ENCODE results near the gene RABL2A.
A peak's percentile ranks its signal among the peaks of the same experiment; 100 is the strongest.
"Not testable (repeated sequence)": the region's sequence is repeated elsewhere in the genome, so short reads cannot be mapped to it uniquely, and the experiment has no call there.

The RABL2A gene

DNA sequence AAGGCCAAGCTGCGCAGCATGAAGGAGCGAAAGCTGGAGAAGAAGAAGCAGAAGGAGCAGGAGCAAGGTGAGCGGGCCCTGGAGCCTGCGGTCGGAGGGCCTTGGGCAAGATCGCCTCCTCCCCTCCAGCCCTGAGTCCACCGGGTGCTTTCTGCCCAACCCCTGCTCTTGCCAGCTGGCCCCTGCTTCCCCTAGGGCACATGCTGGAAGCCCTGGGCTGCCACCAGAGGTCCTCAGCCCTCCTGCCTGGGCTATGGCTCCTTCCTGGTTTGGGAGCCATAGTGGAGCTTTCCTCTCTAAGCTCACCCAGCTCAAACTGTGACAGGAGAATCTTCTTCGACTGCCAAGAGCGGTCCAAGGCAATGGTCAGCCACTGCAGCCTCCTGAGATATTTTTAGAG is 29.5 kb upstream of the RABL2A start:
- H3K27ac ChIP-seq (ENCODE audit: low read depth, low read length); H3K9ac ChIP-seq (ENCODE audit: low read depth, low read length); H3K4me3 ChIP-seq (ENCODE audit: low read length); H3K9me3 ChIP-seq (ENCODE audit: insufficient read depth, low read depth, low read length); H3K27me3 ChIP-seq (ENCODE audit: insufficient read depth, low read length); H3K36me3 ChIP-seq (ENCODE audit: insufficient read depth, low read length); H3K4me1 ChIP-seq (ENCODE audit: insufficient read depth, low read length): not testable (repeated sequence)
- 88% methylated on average over 5 of the region's 9 CpGs for WGBS

DNA sequence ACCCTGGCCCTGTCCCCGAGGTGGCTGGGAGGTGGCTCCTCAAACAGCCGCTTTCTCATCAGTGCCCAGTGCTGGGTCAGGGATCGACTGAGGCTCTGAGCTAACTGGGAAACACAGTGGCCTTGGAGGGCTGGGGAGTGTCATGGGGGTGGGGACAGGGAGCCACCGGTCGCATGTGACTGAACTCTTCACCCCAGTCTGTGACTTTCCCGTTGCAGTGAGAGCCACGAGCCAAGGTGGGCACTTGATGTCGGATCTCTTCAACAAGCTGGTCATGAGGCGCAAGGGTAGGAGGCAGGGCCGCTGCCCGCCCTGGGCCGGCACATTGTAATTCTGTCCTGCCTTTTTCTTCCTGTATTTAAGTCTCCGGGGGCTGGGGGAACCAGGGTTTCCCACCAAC is 28.9 kb upstream of the RABL2A start:
- not testable (repeated sequence) for H3K36me3 ChIP-seq (ENCODE audit: insufficient read depth, low read length); H3K9me3 ChIP-seq (ENCODE audit: insufficient read depth, low read depth, low read length); H3K4me1 ChIP-seq (ENCODE audit: insufficient read depth, low read length); H3K4me3 ChIP-seq (ENCODE audit: low read length); H3K27me3 ChIP-seq (ENCODE audit: insufficient read depth, low read length); H3K27ac ChIP-seq (ENCODE audit: low read depth, low read length); H3K9ac ChIP-seq (ENCODE audit: low read depth, low read length)
- 91% methylated on average over 9 of the region's 13 CpGs for WGBS

DNA sequence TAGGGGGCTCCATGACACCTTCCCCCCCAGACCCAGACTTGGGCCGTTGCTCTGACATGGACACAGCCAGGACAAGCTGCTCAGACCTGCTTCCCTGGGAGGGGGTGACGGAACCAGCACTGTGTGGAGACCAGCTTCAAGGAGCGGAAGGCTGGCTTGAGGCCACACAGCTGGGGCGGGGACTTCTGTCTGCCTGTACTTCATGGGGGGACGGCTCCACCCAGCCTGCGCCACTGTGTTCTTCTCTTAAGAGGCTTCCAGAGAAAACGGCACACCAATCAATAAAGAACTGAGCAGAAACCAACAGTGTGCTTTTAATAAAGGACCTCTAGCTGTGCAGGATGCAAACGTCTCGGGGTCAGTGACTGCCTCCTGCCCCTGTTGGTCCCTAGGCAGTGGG is 28.3 kb upstream of the RABL2A start:
- not testable (repeated sequence) for H3K9ac ChIP-seq (ENCODE audit: low read depth, low read length); H3K9me3 ChIP-seq (ENCODE audit: insufficient read depth, low read depth, low read length); H3K27me3 ChIP-seq (ENCODE audit: insufficient read depth, low read length); H3K4me1 ChIP-seq (ENCODE audit: insufficient read depth, low read length); H3K36me3 ChIP-seq (ENCODE audit: insufficient read depth, low read length); H3K4me3 ChIP-seq (ENCODE audit: low read length); H3K27ac ChIP-seq (ENCODE audit: low read depth, low read length)
- WGBS, result 81% methylated on average over 3 of the region's 9 CpGs

DNA sequence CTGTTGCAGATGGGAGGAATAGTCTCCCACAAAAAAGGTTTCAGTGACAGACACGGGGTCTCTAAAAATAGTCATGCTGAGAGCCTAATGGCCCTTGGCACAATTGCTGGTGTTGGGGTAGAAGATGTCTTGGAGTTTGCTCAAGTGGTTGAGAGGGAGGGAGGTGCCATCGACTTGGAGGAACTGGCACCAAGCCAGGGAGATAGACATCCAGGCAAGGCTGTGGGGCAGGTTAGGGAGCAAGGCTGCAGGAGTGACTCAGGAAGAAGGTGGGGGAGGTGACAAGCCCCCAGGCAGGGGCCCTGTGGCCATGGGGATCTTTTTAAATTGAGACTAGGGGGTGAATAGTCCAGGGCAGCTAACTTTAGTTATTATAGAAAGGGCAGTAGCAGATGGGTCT is 27.9 kb upstream of the RABL2A start:
- H3K36me3 ChIP-seq (ENCODE audit: insufficient read depth, low read length); H3K9me3 ChIP-seq (ENCODE audit: insufficient read depth, low read depth, low read length); H3K4me1 ChIP-seq (ENCODE audit: insufficient read depth, low read length); H3K4me3 ChIP-seq (ENCODE audit: low read length); H3K27ac ChIP-seq (ENCODE audit: low read depth, low read length); H3K9ac ChIP-seq (ENCODE audit: low read depth, low read length); H3K27me3 ChIP-seq (ENCODE audit: insufficient read depth, low read length): not testable (repeated sequence)
- 100% methylated on average over 1 of the region's 2 CpGs for WGBS

DNA sequence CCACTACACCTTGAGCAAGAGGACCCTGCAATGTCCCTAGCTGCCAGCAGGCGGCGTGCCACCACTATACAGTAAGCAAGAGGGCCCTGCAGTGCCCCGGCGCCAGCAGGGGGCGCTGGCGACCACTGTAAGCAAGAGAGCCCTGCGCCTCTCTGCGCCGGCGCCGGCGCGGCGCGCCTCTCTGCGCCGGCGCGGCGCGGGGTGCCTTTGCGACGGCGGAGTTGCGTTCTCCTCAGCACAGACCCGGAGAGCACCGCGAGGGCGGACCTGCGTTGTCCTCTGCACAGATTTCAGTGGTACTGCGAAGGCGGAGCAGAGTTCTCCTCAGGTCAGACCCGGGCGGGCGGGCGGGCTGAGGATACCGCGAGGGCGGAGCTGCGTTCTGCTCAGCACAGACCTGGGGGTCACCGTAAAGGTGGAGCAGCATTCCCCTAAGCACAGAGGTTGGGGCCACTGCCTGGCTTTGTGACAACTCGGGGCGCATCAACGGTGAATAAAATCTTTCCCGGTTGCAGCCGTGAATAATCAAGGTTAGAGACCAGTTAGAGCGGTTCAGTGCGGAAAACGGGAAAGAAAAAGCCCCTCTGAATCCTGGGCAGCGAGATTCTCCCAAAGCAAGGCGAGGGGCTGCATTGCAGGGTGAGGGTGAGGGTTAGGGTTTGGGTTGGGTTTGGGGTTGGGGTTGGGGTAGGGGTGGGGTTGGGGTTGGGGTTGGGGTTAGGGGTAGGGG is 24.9 kb upstream of the RABL2A start:
- H3K36me3 ChIP-seq (ENCODE audit: insufficient read depth, low read length); H3K9me3 ChIP-seq (ENCODE audit: insufficient read depth, low read depth, low read length); H3K27ac ChIP-seq (ENCODE audit: low read depth, low read length); H3K27me3 ChIP-seq (ENCODE audit: insufficient read depth, low read length); H3K9ac ChIP-seq (ENCODE audit: low read depth, low read length); H3K4me1 ChIP-seq (ENCODE audit: insufficient read depth, low read length); H3K4me3 ChIP-seq (ENCODE audit: low read length): not testable (repeated sequence)
- WGBS, result 95% methylated on average over 51 of the region's 51 CpGs

DNA sequence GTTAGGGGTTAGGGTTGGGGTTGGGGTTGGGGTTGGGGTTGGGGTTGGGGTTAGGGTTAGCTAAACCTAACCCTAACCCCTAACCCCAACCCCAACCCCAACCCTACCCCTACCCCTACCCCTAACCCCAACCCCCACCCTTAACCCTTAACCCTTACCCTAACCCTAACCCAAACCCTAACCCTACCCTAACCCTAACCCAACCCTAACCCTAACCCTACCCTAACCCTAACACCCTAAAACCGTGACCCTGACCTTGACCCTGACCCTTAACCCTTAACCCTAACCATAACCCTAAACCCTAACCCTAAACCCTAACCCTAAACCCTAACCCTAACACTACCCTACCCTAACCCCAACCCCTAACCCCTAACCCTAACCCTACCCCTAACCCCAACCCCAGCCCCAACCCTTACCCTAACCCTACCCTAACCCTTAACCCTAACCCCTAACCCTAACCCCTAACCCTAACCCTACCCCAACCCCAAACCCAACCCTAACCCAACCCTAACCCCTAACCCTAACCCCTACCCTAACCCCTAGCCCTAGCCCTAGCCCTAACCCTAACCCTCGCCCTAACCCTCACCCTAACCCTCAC is 24.1 kb upstream of the RABL2A start:
- H3K36me3 ChIP-seq (ENCODE audit: insufficient read depth, low read length), result no peaks in the 10 kb centered on the region
- peak overlapping the region; percentile 34; the same call in 1 of the 2 replicates for H3K9ac ChIP-seq (ENCODE audit: low read depth, low read length)
- peak overlapping the region; percentile 75 for H3K4me3 ChIP-seq (ENCODE audit: low read length)
- H3K27ac ChIP-seq (ENCODE audit: low read depth, low read length), result no peak overlapping the region; the same call in 1 of the 2 replicates
- WGBS, result 63% methylated on average over 2 of the region's 2 CpGs
- no peaks in the 10 kb centered on the region for H3K27me3 ChIP-seq (ENCODE audit: insufficient read depth, low read length)
- no peaks in the 10 kb centered on the region for H3K4me1 ChIP-seq (ENCODE audit: insufficient read depth, low read length)
- peaks cover 4% of the 10 kb centered on the region; the same call in 1 of the 2 replicates for H3K9me3 ChIP-seq (ENCODE audit: insufficient read depth, low read depth, low read length)

DNA sequence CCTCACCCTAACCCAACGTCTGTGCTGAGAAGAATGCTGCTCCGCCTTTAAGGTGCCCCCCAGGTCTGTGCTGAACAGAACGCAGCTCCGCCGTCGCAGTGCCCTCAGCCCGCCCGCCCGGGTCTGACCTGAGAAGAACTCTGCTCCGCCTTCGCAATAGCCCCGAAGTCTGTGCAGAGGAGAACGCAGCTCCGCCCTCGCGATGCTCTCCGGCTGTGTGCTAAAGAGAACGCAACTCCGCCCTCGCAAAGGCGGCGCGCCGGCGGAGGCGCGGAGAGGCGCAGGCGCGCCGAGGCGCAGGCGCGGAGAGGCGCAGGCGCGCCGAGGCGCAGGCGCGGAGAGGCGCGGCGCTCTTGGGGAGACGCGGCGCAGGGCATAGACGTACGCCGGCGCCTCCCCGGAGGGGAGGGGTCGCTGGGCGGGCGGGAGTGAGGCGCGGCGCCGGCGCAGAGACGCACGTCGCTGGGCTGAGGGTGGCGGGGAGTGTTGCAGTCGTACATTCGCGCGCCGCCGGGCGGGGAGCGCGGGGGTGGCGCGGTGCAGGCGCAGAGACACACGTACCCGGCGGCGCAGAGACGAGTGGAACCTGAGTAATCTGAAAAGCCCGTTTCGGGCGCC is 23.5 kb upstream of the RABL2A start:
- not testable (repeated sequence) for H3K4me1 ChIP-seq (ENCODE audit: insufficient read depth, low read length); H3K9me3 ChIP-seq (ENCODE audit: insufficient read depth, low read depth, low read length); H3K36me3 ChIP-seq (ENCODE audit: insufficient read depth, low read length); H3K27me3 ChIP-seq (ENCODE audit: insufficient read depth, low read length)
- WGBS, result 1% methylated on average over 84 of the region's 84 CpGs
- H3K9ac ChIP-seq (ENCODE audit: low read depth, low read length), result peak overlapping the region; percentile 72
- H3K27ac ChIP-seq (ENCODE audit: low read depth, low read length), result peak overlapping the region; percentile 75; the same call in 1 of the 2 replicates
- peak overlapping the region; percentile 75 for H3K4me3 ChIP-seq (ENCODE audit: low read length)

DNA sequence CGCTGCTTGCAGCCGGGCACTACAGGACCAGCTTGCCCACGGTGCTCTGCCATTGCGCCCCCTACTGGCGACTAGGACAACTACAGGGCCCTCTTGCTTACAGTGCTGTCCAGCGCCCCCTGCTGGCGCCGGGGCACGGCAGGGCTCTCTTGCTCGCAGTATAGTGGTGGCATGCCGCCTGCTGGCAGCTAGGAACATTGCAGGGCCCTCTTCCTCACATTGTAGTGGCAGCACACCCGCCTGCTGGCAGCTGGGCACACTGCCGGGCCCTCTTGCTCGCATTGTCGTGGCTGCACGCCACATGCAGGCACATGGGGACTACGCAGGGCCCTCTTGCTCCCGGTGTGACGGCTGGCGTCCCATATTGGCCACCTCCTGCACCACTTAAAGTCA is 23.0 kb upstream of the RABL2A start:
- Histone ChIP-seq H3K27ac (ENCODE audit: low read depth, low read length) (peak overlapping the region; percentile 75; the same call in 1 of the 2 replicates), H3K9ac (ENCODE audit: low read depth, low read length) (peak overlapping the region; percentile 72), H3K4me3 (ENCODE audit: low read length) (peak overlapping the region; percentile 75)
- 3% methylated on average over 20 of the region's 20 CpGs for WGBS
- H3K4me1 ChIP-seq (ENCODE audit: insufficient read depth, low read length); H3K9me3 ChIP-seq (ENCODE audit: insufficient read depth, low read depth, low read length); H3K36me3 ChIP-seq (ENCODE audit: insufficient read depth, low read length); H3K27me3 ChIP-seq (ENCODE audit: insufficient read depth, low read length): not testable (repeated sequence)

DNA sequence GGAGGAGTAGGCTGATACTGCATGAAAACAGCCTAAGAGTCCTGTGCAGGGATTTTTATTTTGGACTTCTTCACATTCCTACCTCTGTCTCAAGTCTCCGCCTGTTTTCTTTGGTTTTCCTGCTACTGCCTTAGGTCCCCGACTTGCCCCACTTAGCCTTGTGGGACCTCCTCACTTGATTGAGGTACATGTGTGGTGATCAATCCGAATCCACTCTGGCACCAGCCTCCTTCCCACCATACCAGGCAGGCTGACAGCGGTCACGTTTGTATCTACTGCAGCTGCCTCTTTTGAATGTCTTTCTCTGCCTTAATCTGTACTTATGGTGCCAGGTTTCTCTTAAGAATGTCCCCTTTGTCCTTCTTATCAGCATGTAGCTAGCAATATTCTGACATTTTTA is 22.4 kb upstream of the RABL2A start:
- H3K9ac ChIP-seq (ENCODE audit: low read depth, low read length); H3K9me3 ChIP-seq (ENCODE audit: insufficient read depth, low read depth, low read length); H3K36me3 ChIP-seq (ENCODE audit: insufficient read depth, low read length); H3K27me3 ChIP-seq (ENCODE audit: insufficient read depth, low read length); H3K4me3 ChIP-seq (ENCODE audit: low read length); H3K4me1 ChIP-seq (ENCODE audit: insufficient read depth, low read length); H3K27ac ChIP-seq (ENCODE audit: low read depth, low read length): not testable (repeated sequence)
- 93% methylated on average over 5 of the region's 5 CpGs for WGBS

DNA sequence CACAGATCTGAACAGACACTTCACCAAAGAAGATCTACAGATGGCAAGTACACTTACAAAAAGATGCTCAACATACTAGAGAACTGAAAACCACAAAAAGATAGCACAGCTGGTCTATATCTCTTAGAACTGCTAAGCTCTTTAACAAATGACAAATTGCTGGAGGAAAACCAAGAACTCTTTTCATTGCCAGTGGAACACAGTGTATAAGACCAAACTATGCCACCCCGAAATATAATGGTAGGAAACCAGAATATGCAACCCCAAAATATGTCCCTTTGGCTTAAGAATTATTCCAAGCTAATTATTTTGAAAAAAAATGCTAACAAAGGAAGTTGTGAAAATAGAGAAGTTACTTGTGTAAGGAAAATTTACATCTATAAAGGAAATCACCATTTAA is 21.0 kb upstream of the RABL2A start:
- H3K9me3 ChIP-seq (ENCODE audit: insufficient read depth, low read depth, low read length); H3K27me3 ChIP-seq (ENCODE audit: insufficient read depth, low read length); H3K36me3 ChIP-seq (ENCODE audit: insufficient read depth, low read length); H3K9ac ChIP-seq (ENCODE audit: low read depth, low read length); H3K4me3 ChIP-seq (ENCODE audit: low read length); H3K27ac ChIP-seq (ENCODE audit: low read depth, low read length); H3K4me1 ChIP-seq (ENCODE audit: insufficient read depth, low read length): not testable (repeated sequence)
- WGBS, result 100% methylated on average over 1 of the region's 1 CpG

DNA sequence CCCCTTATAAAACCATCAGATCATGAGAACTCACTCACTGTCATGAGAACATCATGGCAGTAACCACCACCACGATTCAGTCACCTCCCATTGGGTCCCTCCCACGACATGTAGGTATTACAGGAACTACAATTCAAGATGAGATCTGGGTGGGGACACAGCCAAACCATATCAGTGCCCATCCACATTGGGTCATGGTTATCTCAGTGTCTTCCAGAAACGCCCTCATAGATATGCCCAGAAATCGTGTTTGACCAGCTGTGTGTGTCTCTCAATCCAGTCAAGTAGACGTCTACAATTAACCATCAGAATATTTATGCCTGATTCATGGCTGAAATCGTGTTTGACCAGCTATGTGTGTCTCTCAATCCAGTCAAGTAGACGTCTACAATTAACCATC is 17.2 kb upstream of the RABL2A start:
- WGBS, result 100% methylated on average over 1 of the region's 7 CpGs
- H3K36me3 ChIP-seq (ENCODE audit: insufficient read depth, low read length); H3K4me1 ChIP-seq (ENCODE audit: insufficient read depth, low read length); H3K9me3 ChIP-seq (ENCODE audit: insufficient read depth, low read depth, low read length); H3K4me3 ChIP-seq (ENCODE audit: low read length); H3K9ac ChIP-seq (ENCODE audit: low read depth, low read length); H3K27me3 ChIP-seq (ENCODE audit: insufficient read depth, low read length); H3K27ac ChIP-seq (ENCODE audit: low read depth, low read length): not testable (repeated sequence)
